ENCODE data around the gene SGPL1.

SGPL1 gene

GRCh38 chr10:70782746-70783680, 32.7 kb upstream of the SGPL1 start:
- H3K27ac ChIP-seq = no peak overlapping the region
- TF ChIP-seq CTCF (conservative IDR thresholded peaks at IDR 0.05) = no peak

GRCh38 chr10:70784016-70784415, 31.7 kb upstream of the SGPL1 start:
- H3K27ac ChIP-seq = no peak overlapping the region
- TF ChIP-seq CTCF (conservative IDR thresholded peaks at IDR 0.05) = no peak

- H3K27ac ChIP-seq = no peak overlapping the region
- TF ChIP-seq CTCF (conservative IDR thresholded peaks at IDR 0.05) = no peak
Observed at GRCh38 chr10:70784471-70784870, 31.3 kb upstream of the SGPL1 start.

GRCh38 chr10:70785190-70785589, 30.6 kb upstream of the SGPL1 start, which contains the start of gene TBATA:
TSS of gene TBATA (minus strand) at chr10:70785377. CDS start at chr10:70783379, 1,998 bp downstream.
- H3K27ac ChIP-seq = no peak within 1 kb of the TSS
- no peak for TF ChIP-seq CTCF (conservative IDR thresholded peaks at IDR 0.05)

GRCh38 chr10:70786799-70787415, 28.8 kb upstream of the SGPL1 start:
- TF ChIP-seq CTCF (conservative IDR thresholded peaks at IDR 0.05) = no peak
- H3K27ac ChIP-seq = no peak overlapping the region

- H3K27ac ChIP-seq = no peak overlapping the region
- TF ChIP-seq CTCF (conservative IDR thresholded peaks at IDR 0.05) = no peak
Observed at GRCh38 chr10:70791386-70792039, 24.2 kb upstream of the SGPL1 start.

- H3K27ac ChIP-seq = no peak overlapping the region
Observed at GRCh38 chr10:70795613-70796012, 20.1 kb upstream of the SGPL1 start.

More at GRCh38 chr10:70795613-70796012, 20.1 kb upstream of the SGPL1 start:
- TF ChIP-seq CTCF (conservative IDR thresholded peaks at IDR 0.05) = no peak
